ENCODE measurements around the gene KRTAP9-4.

- TF ChIP-seq CTCF (IDR thresholded peaks at IDR 0.05; ENCODE audit: low read depth, low read length, poor library complexity, severe bottlenecking) (no peak), EZH2phosphoT487 (IDR thresholded peaks at IDR 0.05; ENCODE audit: borderline replicate concordance, low read length) (no peak)
Observed at GRCh38 chr17:41271858-41272257, 22.4 kb downstream of the KRTAP9-4 start.
